H1 (cell line): Measurements from ENCODE around the gene HOXB3. TPM values are rescaled to one million over a fixed set of nuclear protein-coding genes. Genes with fewer than 3 reads are reported as not detected.

Source experiments
- CTCF ChIA-PET: fragments of 300-600 bp; sonication (Branson Sonifier 250); formaldehyde crosslinking; loops from one replicate; lab custom pipeline; 2021; ENCODE audit not compliant: partially characterized antibody; lab: Charles Lee
- POLR2A ChIA-PET: fragments of 300-600 bp; sonication (Branson Sonifier 250); formaldehyde crosslinking; loops from one replicate; lab custom pipeline; 2021; ENCODE audit warnings: inconsistent platforms; ENCODE audit not compliant: partially characterized antibody; lab: Charles Lee
- DNase-seq, 2 experiments: peaks; one replicate each; pipeline versions ENCODE4 v3.0.0 to v3.0.0-alpha.2; 2010 to 2022; ENCODE audit warnings: low spot score in 2 of 2, low read depth in 1 of 2, mixed read lengths in 1 of 2
- FAIRE-seq: peaks from 2 replicates; lab custom pipeline; 2011; peaks lifted over from hg19 to GRCh38; lab: Jason Lieb, UNC
- H2AFZ ChIP-seq: 2 replicates; pipeline ENCODE4 v1.8.1; 2012; ENCODE audit warnings: low read length, inconsistent platforms
- H2AK5ac ChIP-seq: 2 replicates; pipeline ENCODE4 v1.6.1; 2013; ENCODE audit warnings: low read depth, low read length
- H2BK120ac ChIP-seq: replicated peaks from 2 replicates; pipeline ENCODE3; 2013; ENCODE audit warnings: low read depth, low read length, inconsistent platforms
- H2BK12ac ChIP-seq: 2 replicates; pipeline ENCODE4 v1.6.1; 2013; ENCODE audit warnings: low read depth, low read length
- H2BK15ac ChIP-seq: 2 replicates; pipeline ENCODE4 v1.6.1; 2013; ENCODE audit warnings: low read length
- H2BK20ac ChIP-seq: 2 replicates; pipeline ENCODE4 v1.6.1; 2013; ENCODE audit warnings: low read length
- H2BK5ac ChIP-seq: 2 replicates; pipeline ENCODE4 v1.6.1; 2013; ENCODE audit warnings: low read depth, low read length
- H3K14ac ChIP-seq: 2 replicates; pipeline ENCODE4 v1.6.1; 2013; ENCODE audit warnings: inconsistent platforms; ENCODE audit not compliant: insufficient read length
- H3K18ac ChIP-seq: 2 replicates; pipeline ENCODE4 v1.6.1; 2013; ENCODE audit warnings: low read length; ENCODE audit errors: extremely low read depth
- H3K23ac ChIP-seq: 2 replicates; pipeline ENCODE4 v1.6.1; 2013; ENCODE audit warnings: inconsistent platforms; ENCODE audit not compliant: insufficient read length
- H3K23me2 ChIP-seq: 2 replicates; pipeline ENCODE4 v1.6.1; 2013; ENCODE audit warnings: low read depth, low read length
- H3K27ac ChIP-seq: 2 replicates; pipeline ENCODE4 v1.6.1; 2011; ENCODE audit warnings: low read depth, low read length, inconsistent platforms
- H3K27me3 ChIP-seq, 4 experiments: replicated peaks in 1 of 4; 1 replicate in 1 of 4; 2 replicates in 3 of 4; pipeline versions ENCODE4 v1.6.1 to v1.8.1; 2011 to 2013; ENCODE audit warnings: low read length in 3 of 4, mild to moderate bottlenecking in 3 of 4, inconsistent platforms in 2 of 4, mixed read lengths in 2 of 4, moderate library complexity in 1 of 4; ENCODE audit not compliant: control insufficient read depth in 3 of 4, insufficient read depth in 3 of 4; ENCODE audit errors: extremely low read depth in 1 of 4
- H3K36me3 ChIP-seq, 4 experiments: 2 replicates each; pipeline versions ENCODE4 v1.6.1 to v1.8.1; 2011 to 2013; ENCODE audit warnings: mild to moderate bottlenecking in 4 of 4, low read length in 3 of 4, moderate library complexity in 2 of 4, control low read depth in 1 of 4, inconsistent platforms in 1 of 4; ENCODE audit not compliant: insufficient read depth in 4 of 4, control insufficient read depth in 2 of 4
- H3K4ac ChIP-seq: replicated peaks from 2 replicates; pipeline ENCODE3; 2013; ENCODE audit warnings: low read length, low read depth, mixed read lengths, inconsistent platforms; ENCODE audit not compliant: insufficient read length
- H3K4me1 ChIP-seq, 4 experiments: replicated peaks in 1 of 4; 1 replicate in 1 of 4; 2 replicates in 3 of 4; pipeline versions ENCODE4 v1.6.1 to v1.8.1; 2011 to 2013; ENCODE audit warnings: low read length in 3 of 4, inconsistent platforms in 2 of 4, mixed read lengths in 1 of 4; ENCODE audit not compliant: insufficient read depth in 4 of 4, control insufficient read depth in 3 of 4
- H3K4me2 ChIP-seq, 2 experiments: 2 replicates each; pipeline versions ENCODE4 v1.6.1 to v1.8.1; 2011 to 2013; ENCODE audit warnings: low read depth in 2 of 2, low read length in 2 of 2, control low read depth in 1 of 2, inconsistent platforms in 1 of 2, mild to moderate bottlenecking in 1 of 2; ENCODE audit not compliant: insufficient read depth in 1 of 2
- H3K4me3 ChIP-seq, 4 experiments: fragments of 200-600, 300-600 bp in 1 of 4; sonication (generic), shearing (Covaris generic), sonication (Bioruptor Twin) in 1 of 4; 2 replicates each; pipeline versions ENCODE4 v1.5.1 to v1.8.1; 2011 to 2016; ENCODE audit warnings: low read length in 4 of 4, low read depth in 3 of 4, control low read depth in 2 of 4, inconsistent platforms in 2 of 4, mild to moderate bottlenecking in 2 of 4, mixed read lengths in 1 of 4, moderate library complexity in 1 of 4; ENCODE audit not compliant: insufficient read depth in 2 of 4; ENCODE audit errors: extremely low read depth in 1 of 4
- H3K56ac ChIP-seq: replicated peaks from 2 replicates; pipeline ENCODE3; 2013; ENCODE audit warnings: low read depth, mild to moderate bottlenecking, mixed read lengths, low read length, inconsistent platforms; ENCODE audit not compliant: insufficient read length
- H3K79me1 ChIP-seq: 2 replicates; pipeline ENCODE4 v1.6.1; 2013; ENCODE audit warnings: low read depth, low read length, control low read depth
- H3K79me2 ChIP-seq, 2 experiments: 2 replicates each; pipeline versions ENCODE4 v1.6.1 to v1.8.1; 2012 to 2013; ENCODE audit warnings: low read length in 2 of 2, mild to moderate bottlenecking in 2 of 2, inconsistent platforms in 1 of 2; ENCODE audit not compliant: insufficient read depth in 2 of 2, control insufficient read depth in 1 of 2
- H3K9ac ChIP-seq, 4 experiments: replicated peaks in 1 of 4; 1 replicate in 1 of 4; 2 replicates in 3 of 4; pipeline versions ENCODE4 v1.6.1 to v1.8.1; 2011 to 2013; ENCODE audit warnings: low read depth in 3 of 4, low read length in 3 of 4, control low read depth in 2 of 4, mild to moderate bottlenecking in 2 of 4, moderate library complexity in 2 of 4, inconsistent platforms in 1 of 4; ENCODE audit errors: extremely low read depth in 1 of 4
- H3K9me3 ChIP-seq, 2 experiments: 2 replicates each; pipeline versions ENCODE4 v1.6.1 to v1.8.1; 2012 to 2013; ENCODE audit warnings: mild to moderate bottlenecking in 2 of 2, moderate library complexity in 2 of 2, control low read depth in 1 of 2, inconsistent platforms in 1 of 2, low read depth in 1 of 2, low read length in 1 of 2, mixed read lengths in 1 of 2; ENCODE audit not compliant: insufficient read depth in 2 of 2
- H4K20me1 ChIP-seq, 2 experiments: replicated peaks in 1 of 2; 2 replicates each; pipeline versions ENCODE3 to v1.8.1; 2011 to 2013; ENCODE audit warnings: inconsistent platforms in 2 of 2, low read length in 2 of 2, mild to moderate bottlenecking in 1 of 2; ENCODE audit not compliant: insufficient read depth in 2 of 2, control insufficient read depth in 1 of 2
- H4K5ac ChIP-seq: 2 replicates; pipeline ENCODE4 v1.6.1; 2013; ENCODE audit warnings: low read length, low read depth, mixed read lengths, inconsistent platforms; ENCODE audit not compliant: insufficient read length
- H4K8ac ChIP-seq: 2 replicates; pipeline ENCODE4 v1.8.0; 2013; ENCODE audit warnings: mild to moderate bottlenecking, moderate library complexity, low read length, inconsistent platforms; ENCODE audit not compliant: insufficient read depth; ENCODE audit errors: extremely low read depth
- H4K91ac ChIP-seq: replicated peaks from 2 replicates; pipeline ENCODE3; 2013; ENCODE audit warnings: low read length, mixed read lengths, inconsistent platforms; ENCODE audit not compliant: insufficient read length
- EP300 ChIP-seq, 2 experiments: IDR thresholded peaks; 1 replicate in 1 of 2; 2 replicates in 1 of 2; pipeline ENCODE4 v1.6.1; 2011 to 2012; ENCODE audit warnings: low read depth in 2 of 2, low read length in 2 of 2, mild to moderate bottlenecking in 2 of 2, borderline replicate concordance in 1 of 2, inconsistent platforms in 1 of 2, moderate library complexity in 1 of 2
- GABPA ChIP-seq: IDR thresholded peaks from 2 replicates; pipeline ENCODE4 v1.6.1; 2011; ENCODE audit warnings: mild to moderate bottlenecking, low read length, moderate library complexity, borderline replicate concordance; ENCODE audit not compliant: insufficient read depth
- RNF2 ChIP-seq: fragments of 200-900, 300-1000 bp; sonication (generic); IDR thresholded peaks from 2 replicates; pipeline ENCODE4 v1.7.1; 2016; ENCODE audit warnings: borderline replicate concordance, low read depth, mild to moderate bottlenecking, antibody characterized with exemption, low read length; ENCODE audit not compliant: poor library complexity, severe bottlenecking; ENCODE audit errors: missing control alignments
- WGBS, 2 experiments: shearing (Covaris generic) in 1 of 2; methylation state at CpG; one replicate each; pipeline versions ENCODE4 v1.1.6 to v1.1.7; 2013 to 2015; ENCODE audit warnings: low lambda C conversion rate in 2 of 2, mixed read lengths in 2 of 2, inconsistent platforms in 1 of 2, low coverage in 1 of 2, missing lambda C conversion rate in 1 of 2; ENCODE audit not compliant: insufficient replicate concordance in 2 of 2, insufficient coverage in 1 of 2, insufficient read length in 1 of 2; ENCODE audit errors: extremely low coverage in 1 of 2, missing lambda C conversion rate in 1 of 2; 5-methylcytosine and 5-hydroxymethylcytosine counted together
- polyA plus RNA-seq, 7 experiments: library from polyadenylated mRNA; depleted of rRNA in 3 of 7; stranded (reverse) in 5 of 7; unstranded in 2 of 7; fragments of >200 nt in 5 of 7; fragments of 200-250 nt in 2 of 7; gene quantifications; 1 replicate in 5 of 7; 2 replicates in 1 of 7; 4 replicates in 1 of 7; pipeline versions ENCODE4 v1.2.1 to v1.2.3, GENCODE V29; 2011 to 2013; ENCODE audit warnings: missing spikeins in 2 of 7, mixed read lengths in 2 of 7
- total RNA-seq: library from RNA; stranded (reverse); fragmentation: NEBNext Ultra II Directional; extraction: Animal tissue kit (Norgen Biotek cat#: 25700); gene quantifications from 2 replicates; pipeline ENCODE4 v1.2.1, GENCODE V29; 2021

Gene HOXB3
- total and polyA plus RNA-seq, 2 of the 8 experiments (the other 6 are each of a cell fraction or from before 2014, with no cell fraction given) = not detected

GRCh38 chr17:48562934-48563333 lies 27.1 kb downstream of the HOXB3 start:
- POLR2A ChIA-PET = interaction anchor here (1.8 kb wide), 1 partner anchor 51 kb away, joined by 4 read pairs; no protein-coding TSS in a partner anchor

More at GRCh38 chr17:48562934-48563333, 27.1 kb downstream of the HOXB3 start:
- TF ChIP-seq RNF2 (peak; percentile 46), EP300 (IDR thresholded peaks at IDR 0.05; ENCODE audit: borderline replicate concordance in 1 of 2, low read depth in 2 of 2, low read length in 2 of 2) (no peak), GABPA (no peak)
- H3K14ac ChIP-seq = no peak overlapping the region
- H2BK12ac ChIP-seq = 0 out of 2 replicates have a peak overlapping the region, but pooled peaks have one; percentile 68
- H3K79me1 ChIP-seq = no peaks in the 10 kb centered on the region
- peaks cover 0 to 5% (median 0%) of the 10 kb centered on the region in 4 experiments; a peak in 1 of 8 replicates for H3K36me3 ChIP-seq
- no peaks in the 10 kb centered on the region for H3K79me2 ChIP-seq
- CTCF ChIA-PET = interaction anchor here (0.6 to 3.4 kb wide), 16 partner anchors 9 to 395 kb away, joined by 3 to 14 read pairs (median 3); partner anchors contain the start of genes HOXB5 and HOXB8
- no peak overlapping the region for H2BK20ac ChIP-seq
- no peak for DNase-seq
- H3K23me2 ChIP-seq = peaks cover 4% of the 10 kb centered on the region; the same call in 1 of the 2 replicates
- no peak overlapping the region for H3K18ac ChIP-seq
- no peak overlapping the region for H2AFZ ChIP-seq
- WGBS, 2 experiments = 34% methylated on average over 5 of the region's 5 CpGs; no CpG with 5 or more reads in 1 of the 2 experiments
- H3K4ac ChIP-seq = no peak overlapping the region
- H4K91ac ChIP-seq = peak overlapping the region; percentile 16
- H3K9me3 ChIP-seq = no peaks in the 10 kb centered on the region
- H3K4me2 ChIP-seq = no peak overlapping the region
- no peak overlapping the region for H3K56ac ChIP-seq
- peaks cover 0 to 8% (median 4%) of the 10 kb centered on the region in 4 experiments; a peak in 5 of 7 replicates for H3K4me1 ChIP-seq
- H3K27ac ChIP-seq = no peak overlapping the region
- 0 out of 2 replicates have a peak overlapping the region, but pooled peaks have one; percentile 63 for H2BK15ac ChIP-seq
- no peak overlapping the region for H4K5ac ChIP-seq
- no peak overlapping the region for H2BK5ac ChIP-seq
- H4K8ac ChIP-seq = no peak overlapping the region
- no peak overlapping the region for H3K23ac ChIP-seq
- no peak for FAIRE-seq
- peaks cover 99 to 100% (median 100%) of the 10 kb centered on the region in 4 experiments for H3K27me3 ChIP-seq
- 0 out of 2 replicates have a peak overlapping the region, but pooled peaks have one; percentile 2 for H2AK5ac ChIP-seq
- no peak overlapping the region for H3K9ac ChIP-seq
- H2BK120ac ChIP-seq = no peak overlapping the region
- no peak overlapping the region for H3K4me3 ChIP-seq
- peaks cover 2 to 38% of the 10 kb centered on the region in 2 experiments for H4K20me1 ChIP-seq
